H1 (cell line): ENCODE results near the gene MVD. TPM values are rescaled to one million over a fixed set of nuclear protein-coding genes. Genes with fewer than 3 reads are reported as not detected.

ENCODE experiments used
- CTCF ChIA-PET: fragments of 300-600 bp; sonication (Branson Sonifier 250); formaldehyde crosslinking; loops from one replicate; lab custom pipeline; 2021; ENCODE audit not compliant: partially characterized antibody; lab: Charles Lee
- POLR2A ChIA-PET: fragments of 300-600 bp; sonication (Branson Sonifier 250); formaldehyde crosslinking; loops from one replicate; lab custom pipeline; 2021; ENCODE audit warnings: inconsistent platforms; ENCODE audit not compliant: partially characterized antibody; lab: Charles Lee
- DNase-seq, 2 experiments: peaks; one replicate each; pipeline versions ENCODE4 v3.0.0 to v3.0.0-alpha.2; 2010 to 2022; ENCODE audit warnings: low spot score in 2 of 2, low read depth in 1 of 2, mixed read lengths in 1 of 2
- FAIRE-seq: peaks from 2 replicates; lab custom pipeline; 2011; peaks lifted over from hg19 to GRCh38; lab: Jason Lieb, UNC
- H2AFZ ChIP-seq: 2 replicates; pipeline ENCODE4 v1.8.1; 2012; ENCODE audit warnings: low read length, inconsistent platforms
- H2AK5ac ChIP-seq: 2 replicates; pipeline ENCODE4 v1.6.1; 2013; ENCODE audit warnings: low read depth, low read length
- H2BK120ac ChIP-seq: replicated peaks from 2 replicates; pipeline ENCODE3; 2013; ENCODE audit warnings: low read depth, low read length, inconsistent platforms
- H2BK12ac ChIP-seq: 2 replicates; pipeline ENCODE4 v1.6.1; 2013; ENCODE audit warnings: low read depth, low read length
- H2BK15ac ChIP-seq: 2 replicates; pipeline ENCODE4 v1.6.1; 2013; ENCODE audit warnings: low read length
- H2BK20ac ChIP-seq: 2 replicates; pipeline ENCODE4 v1.6.1; 2013; ENCODE audit warnings: low read length
- H2BK5ac ChIP-seq: 2 replicates; pipeline ENCODE4 v1.6.1; 2013; ENCODE audit warnings: low read depth, low read length
- H3K14ac ChIP-seq: 2 replicates; pipeline ENCODE4 v1.6.1; 2013; ENCODE audit warnings: inconsistent platforms; ENCODE audit not compliant: insufficient read length
- H3K18ac ChIP-seq: 2 replicates; pipeline ENCODE4 v1.6.1; 2013; ENCODE audit warnings: low read length; ENCODE audit errors: extremely low read depth
- H3K23ac ChIP-seq: 2 replicates; pipeline ENCODE4 v1.6.1; 2013; ENCODE audit warnings: inconsistent platforms; ENCODE audit not compliant: insufficient read length
- H3K23me2 ChIP-seq: 2 replicates; pipeline ENCODE4 v1.6.1; 2013; ENCODE audit warnings: low read depth, low read length
- H3K27ac ChIP-seq: 2 replicates; pipeline ENCODE4 v1.6.1; 2011; ENCODE audit warnings: low read depth, low read length, inconsistent platforms
- H3K27me3 ChIP-seq, 4 experiments: replicated peaks in 1 of 4; 1 replicate in 1 of 4; 2 replicates in 3 of 4; pipeline versions ENCODE4 v1.6.1 to v1.8.1; 2011 to 2013; ENCODE audit warnings: low read length in 3 of 4, mild to moderate bottlenecking in 3 of 4, inconsistent platforms in 2 of 4, mixed read lengths in 2 of 4, moderate library complexity in 1 of 4; ENCODE audit not compliant: control insufficient read depth in 3 of 4, insufficient read depth in 3 of 4; ENCODE audit errors: extremely low read depth in 1 of 4
- H3K36me3 ChIP-seq, 4 experiments: 2 replicates each; pipeline versions ENCODE4 v1.6.1 to v1.8.1; 2011 to 2013; ENCODE audit warnings: mild to moderate bottlenecking in 4 of 4, low read length in 3 of 4, moderate library complexity in 2 of 4, control low read depth in 1 of 4, inconsistent platforms in 1 of 4; ENCODE audit not compliant: insufficient read depth in 4 of 4, control insufficient read depth in 2 of 4
- H3K4ac ChIP-seq: replicated peaks from 2 replicates; pipeline ENCODE3; 2013; ENCODE audit warnings: low read length, low read depth, mixed read lengths, inconsistent platforms; ENCODE audit not compliant: insufficient read length
- H3K4me1 ChIP-seq, 4 experiments: replicated peaks in 1 of 4; 1 replicate in 1 of 4; 2 replicates in 3 of 4; pipeline versions ENCODE4 v1.6.1 to v1.8.1; 2011 to 2013; ENCODE audit warnings: low read length in 3 of 4, inconsistent platforms in 2 of 4, mixed read lengths in 1 of 4; ENCODE audit not compliant: insufficient read depth in 4 of 4, control insufficient read depth in 3 of 4
- H3K4me2 ChIP-seq, 2 experiments: 2 replicates each; pipeline versions ENCODE4 v1.6.1 to v1.8.1; 2011 to 2013; ENCODE audit warnings: low read depth in 2 of 2, low read length in 2 of 2, control low read depth in 1 of 2, inconsistent platforms in 1 of 2, mild to moderate bottlenecking in 1 of 2; ENCODE audit not compliant: insufficient read depth in 1 of 2
- H3K4me3 ChIP-seq, 4 experiments: fragments of 200-600, 300-600 bp in 1 of 4; sonication (generic), shearing (Covaris generic), sonication (Bioruptor Twin) in 1 of 4; 2 replicates each; pipeline versions ENCODE4 v1.5.1 to v1.8.1; 2011 to 2016; ENCODE audit warnings: low read length in 4 of 4, low read depth in 3 of 4, control low read depth in 2 of 4, inconsistent platforms in 2 of 4, mild to moderate bottlenecking in 2 of 4, mixed read lengths in 1 of 4, moderate library complexity in 1 of 4; ENCODE audit not compliant: insufficient read depth in 2 of 4; ENCODE audit errors: extremely low read depth in 1 of 4
- H3K56ac ChIP-seq: replicated peaks from 2 replicates; pipeline ENCODE3; 2013; ENCODE audit warnings: low read depth, mild to moderate bottlenecking, mixed read lengths, low read length, inconsistent platforms; ENCODE audit not compliant: insufficient read length
- H3K79me1 ChIP-seq: 2 replicates; pipeline ENCODE4 v1.6.1; 2013; ENCODE audit warnings: low read depth, low read length, control low read depth
- H3K79me2 ChIP-seq, 2 experiments: 2 replicates each; pipeline versions ENCODE4 v1.6.1 to v1.8.1; 2012 to 2013; ENCODE audit warnings: low read length in 2 of 2, mild to moderate bottlenecking in 2 of 2, inconsistent platforms in 1 of 2; ENCODE audit not compliant: insufficient read depth in 2 of 2, control insufficient read depth in 1 of 2
- H3K9ac ChIP-seq, 4 experiments: replicated peaks in 1 of 4; 1 replicate in 1 of 4; 2 replicates in 3 of 4; pipeline versions ENCODE4 v1.6.1 to v1.8.1; 2011 to 2013; ENCODE audit warnings: low read depth in 3 of 4, low read length in 3 of 4, control low read depth in 2 of 4, mild to moderate bottlenecking in 2 of 4, moderate library complexity in 2 of 4, inconsistent platforms in 1 of 4; ENCODE audit errors: extremely low read depth in 1 of 4
- H3K9me3 ChIP-seq, 2 experiments: 2 replicates each; pipeline versions ENCODE4 v1.6.1 to v1.8.1; 2012 to 2013; ENCODE audit warnings: mild to moderate bottlenecking in 2 of 2, moderate library complexity in 2 of 2, control low read depth in 1 of 2, inconsistent platforms in 1 of 2, low read depth in 1 of 2, low read length in 1 of 2, mixed read lengths in 1 of 2; ENCODE audit not compliant: insufficient read depth in 2 of 2
- H4K20me1 ChIP-seq, 2 experiments: replicated peaks in 1 of 2; 2 replicates each; pipeline versions ENCODE3 to v1.8.1; 2011 to 2013; ENCODE audit warnings: inconsistent platforms in 2 of 2, low read length in 2 of 2, mild to moderate bottlenecking in 1 of 2; ENCODE audit not compliant: insufficient read depth in 2 of 2, control insufficient read depth in 1 of 2
- H4K5ac ChIP-seq: 2 replicates; pipeline ENCODE4 v1.6.1; 2013; ENCODE audit warnings: low read length, low read depth, mixed read lengths, inconsistent platforms; ENCODE audit not compliant: insufficient read length
- H4K8ac ChIP-seq: 2 replicates; pipeline ENCODE4 v1.8.0; 2013; ENCODE audit warnings: mild to moderate bottlenecking, moderate library complexity, low read length, inconsistent platforms; ENCODE audit not compliant: insufficient read depth; ENCODE audit errors: extremely low read depth
- H4K91ac ChIP-seq: replicated peaks from 2 replicates; pipeline ENCODE3; 2013; ENCODE audit warnings: low read length, mixed read lengths, inconsistent platforms; ENCODE audit not compliant: insufficient read length
- ATF3 ChIP-seq: IDR thresholded peaks from 2 replicates; pipeline ENCODE4 v1.6.1; 2011; ENCODE audit warnings: low read depth, mild to moderate bottlenecking, low read length; ENCODE audit not compliant: insufficient read depth
- CTBP2 ChIP-seq: IDR thresholded peaks from 2 replicates; pipeline ENCODE4 v1.7.0; 2011; ENCODE audit warnings: borderline replicate concordance, mild to moderate bottlenecking, moderate library complexity, mixed read lengths, low read length; ENCODE audit not compliant: insufficient read depth, insufficient read length
- KDM5A ChIP-seq: fragments of 200-600 bp; IDR thresholded peaks from 2 replicates; pipeline ENCODE4 v1.7.1; 2012; ENCODE audit warnings: mild to moderate bottlenecking, low read length, inconsistent platforms, mixed read lengths
- RXRA ChIP-seq: IDR thresholded peaks from 2 replicates; pipeline ENCODE4 v1.6.1; 2011; ENCODE audit warnings: low read depth, mild to moderate bottlenecking, low read length, moderate library complexity; ENCODE audit not compliant: insufficient read depth
- SAP30 ChIP-seq: fragments of 300-600 bp; sonication (generic); IDR thresholded peaks from 2 replicates; pipeline ENCODE4 v1.7.1; 2012; ENCODE audit warnings: low read length, moderate library complexity, mild to moderate bottlenecking, inconsistent platforms; ENCODE audit not compliant: insufficient read depth, insufficient replicate concordance
- TAF1 ChIP-seq: IDR thresholded peaks from 2 replicates; pipeline ENCODE4 v1.6.1; 2011; ENCODE audit warnings: mild to moderate bottlenecking, low read depth, low read length
- ZNF274 ChIP-seq: IDR thresholded peaks from 2 replicates; pipeline ENCODE4 v1.7.0; 2012; ENCODE audit warnings: low read length, borderline replicate concordance; ENCODE audit errors: extremely low read depth
- WGBS, 2 experiments: shearing (Covaris generic) in 1 of 2; methylation state at CpG; one replicate each; pipeline versions ENCODE4 v1.1.6 to v1.1.7; 2013 to 2015; ENCODE audit warnings: low lambda C conversion rate in 2 of 2, mixed read lengths in 2 of 2, inconsistent platforms in 1 of 2, low coverage in 1 of 2, missing lambda C conversion rate in 1 of 2; ENCODE audit not compliant: insufficient replicate concordance in 2 of 2, insufficient coverage in 1 of 2, insufficient read length in 1 of 2; ENCODE audit errors: extremely low coverage in 1 of 2, missing lambda C conversion rate in 1 of 2; 5-methylcytosine and 5-hydroxymethylcytosine counted together
- polyA plus RNA-seq, 7 experiments: library from polyadenylated mRNA; depleted of rRNA in 3 of 7; stranded (reverse) in 5 of 7; unstranded in 2 of 7; fragments of >200 nt in 5 of 7; fragments of 200-250 nt in 2 of 7; gene quantifications; 1 replicate in 5 of 7; 2 replicates in 1 of 7; 4 replicates in 1 of 7; pipeline versions ENCODE4 v1.2.1 to v1.2.3, GENCODE V29; 2011 to 2013; ENCODE audit warnings: missing spikeins in 2 of 7, mixed read lengths in 2 of 7
- total RNA-seq: library from RNA; stranded (reverse); fragmentation: NEBNext Ultra II Directional; extraction: Animal tissue kit (Norgen Biotek cat#: 25700); gene quantifications from 2 replicates; pipeline ENCODE4 v1.2.1, GENCODE V29; 2021
- TF ChIP-seq, protein P1 (sequence below): IDR thresholded peaks from 2 replicates; pipeline ENCODE4 v1.6.1; 2012; ENCODE audit warnings: inconsistent platforms

The MVD gene
- total and polyA plus RNA-seq, 2 of the 8 experiments (the other 6 are each of a cell fraction or from before 2014, with no cell fraction given) = 47.2 to 77.3 TPM

- H3K79me1 ChIP-seq = 0 out of 2 replicates have a peak, but pooled peaks cover 3% of the 10 kb centered on the region
- H2AK5ac ChIP-seq = no peak overlapping the region
- H2BK15ac ChIP-seq = no peak overlapping the region
- no peak overlapping the region for H2BK5ac ChIP-seq
- no peak overlapping the region for H3K14ac ChIP-seq
- no peak overlapping the region for H3K4me3 ChIP-seq
- H2BK20ac ChIP-seq = no peak overlapping the region
- no peak for DNase-seq
- FAIRE-seq = no peak
- H3K36me3 ChIP-seq = peaks cover 0 to 5% (median 0%) of the 10 kb centered on the region in 4 experiments; a peak in 1 of 8 replicates
- H3K4me1 ChIP-seq = peaks cover 5 to 19% (median 16%) of the 10 kb centered on the region in 4 experiments
- peaks cover 2 to 4% of the 10 kb centered on the region in 2 experiments for H4K20me1 ChIP-seq
- no peak overlapping the region for H3K9ac ChIP-seq
- POLR2A ChIA-PET = no interaction called here
- no peak overlapping the region for H2BK12ac ChIP-seq
- no peaks in the 10 kb centered on the region for H3K79me2 ChIP-seq
- H4K8ac ChIP-seq = no peak overlapping the region
- H4K91ac ChIP-seq = no peak overlapping the region
- no peak overlapping the region for H3K4me2 ChIP-seq
- H4K5ac ChIP-seq = no peak overlapping the region
- CTCF ChIA-PET = no interaction called here
- H3K56ac ChIP-seq = no peak overlapping the region
- H3K4ac ChIP-seq = no peak overlapping the region
- no peak for TF ChIP-seq RXRA
- no peak for TF ChIP-seq KDM5A
- TF ChIP-seq, protein P1, sequence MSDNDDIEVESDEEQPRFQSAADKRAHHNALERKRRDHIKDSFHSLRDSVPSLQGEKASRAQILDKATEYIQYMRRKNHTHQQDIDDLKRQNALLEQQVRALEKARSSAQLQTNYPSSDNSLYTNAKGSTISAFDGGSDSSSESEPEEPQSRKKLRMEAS = no peak
- TF ChIP-seq CTBP2 = no peak
- TF ChIP-seq ATF3 = no peak
- TF ChIP-seq SAP30 = no peak
- TF ChIP-seq ZNF274 = no peak
- TF ChIP-seq TAF1 = no peak
- no peak overlapping the region for H3K23ac ChIP-seq
- H3K23me2 ChIP-seq = peaks cover 2% of the 10 kb centered on the region; the same call in 1 of the 2 replicates
- H3K27ac ChIP-seq = no peak overlapping the region
- H2BK120ac ChIP-seq = no peak overlapping the region
- H2AFZ ChIP-seq = no peak overlapping the region
- H3K27me3 ChIP-seq = 0 out of 7 replicates have a peak, but pooled peaks cover 0 to 2% (median 0%) of the 10 kb centered on the region in 4 experiments
- no peaks in the 10 kb centered on the region for H3K9me3 ChIP-seq
- no peak overlapping the region for H3K18ac ChIP-seq
- WGBS, 2 experiments = 93% methylated on average over 7 of the region's 9 CpGs; no CpG with 5 or more reads in 1 of the 2 experiments
Observed at GRCh38 chr16:88643644-88643932, 19.3 kb downstream of the MVD start.
